ENCODE results near the gene FAM110D.

Gene FAM110D

DNA sequence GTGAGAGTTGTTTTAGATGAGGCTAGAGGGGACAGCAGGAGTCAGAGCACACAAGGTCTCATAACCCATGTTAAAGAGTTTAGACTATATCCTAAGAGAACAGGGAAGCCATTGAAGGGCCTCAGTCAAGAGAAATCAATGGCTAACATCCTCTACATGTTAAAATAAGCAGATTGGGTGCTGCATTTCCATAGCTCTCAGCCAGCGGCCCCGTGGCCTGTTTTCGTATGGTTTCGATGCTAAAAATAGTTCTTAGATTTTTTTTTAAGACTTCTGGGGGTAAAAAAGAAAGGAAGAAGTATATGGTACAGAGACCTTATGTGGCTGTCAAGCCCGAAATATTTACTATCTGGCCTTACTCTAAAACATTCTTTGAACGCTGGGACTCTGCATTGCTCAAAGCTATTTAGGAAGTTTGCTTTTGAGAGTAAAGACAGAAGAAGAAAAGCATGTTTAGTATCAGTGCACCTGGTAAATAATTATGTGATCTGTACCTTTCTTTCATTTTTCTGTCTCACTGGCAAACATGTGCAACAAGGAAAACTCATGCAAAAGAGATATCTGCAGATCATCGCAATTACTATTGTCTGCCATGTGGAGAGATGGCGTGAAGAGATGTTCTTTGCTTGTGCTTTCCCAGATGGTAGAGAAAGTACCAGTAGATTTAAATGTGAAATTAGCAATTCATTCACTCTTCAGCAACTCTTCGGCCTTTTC, 38.8 kb upstream of the FAM110D start:
- Histone ChIP-seq H2AFZ (ENCODE audit: low read length) (no peak overlapping the region), H3K9me3 (ENCODE audit: low read length) (no peaks in the 10 kb centered on the region), H3K9me2 (ENCODE audit: low read depth, low read length) (no peaks in the 10 kb centered on the region), H3K4me1 (ENCODE audit: insufficient read depth, low read length, severe bottlenecking) (peaks cover 16% of the 10 kb centered on the region), H3K27me3 (ENCODE audit: insufficient read depth, low read length) (no peaks in the 10 kb centered on the region), H3F3A (ENCODE audit: insufficient read depth, low read length) (no peaks in the 10 kb centered on the region), H3K4me3 (ENCODE audit: low read depth, low read length, poor library complexity, severe bottlenecking) (no peak overlapping the region), H3K27ac (ENCODE audit: low read depth, low read length, poor library complexity, severe bottlenecking) (peak overlapping the region; percentile 54), H3K36me3 (ENCODE audit: insufficient read depth, low read length) (peaks cover 57% of the 10 kb centered on the region), H3K4me2 (ENCODE audit: low read length) (peak overlapping the region; percentile 9; the same call in 1 of the 2 replicates), H3K9ac (ENCODE audit: low read length) (no peak overlapping the region), H3K79me2 (ENCODE audit: insufficient read depth, low read length) (no peaks in the 10 kb centered on the region), H4K20me1 (ENCODE audit: insufficient read depth, low read length) (no peaks in the 10 kb centered on the region)
- no peak for TF ChIP-seq EZH2 (IDR thresholded peaks at IDR 0.05; ENCODE audit: borderline replicate concordance, low read length)
- TF ChIP-seq, protein P1, sequence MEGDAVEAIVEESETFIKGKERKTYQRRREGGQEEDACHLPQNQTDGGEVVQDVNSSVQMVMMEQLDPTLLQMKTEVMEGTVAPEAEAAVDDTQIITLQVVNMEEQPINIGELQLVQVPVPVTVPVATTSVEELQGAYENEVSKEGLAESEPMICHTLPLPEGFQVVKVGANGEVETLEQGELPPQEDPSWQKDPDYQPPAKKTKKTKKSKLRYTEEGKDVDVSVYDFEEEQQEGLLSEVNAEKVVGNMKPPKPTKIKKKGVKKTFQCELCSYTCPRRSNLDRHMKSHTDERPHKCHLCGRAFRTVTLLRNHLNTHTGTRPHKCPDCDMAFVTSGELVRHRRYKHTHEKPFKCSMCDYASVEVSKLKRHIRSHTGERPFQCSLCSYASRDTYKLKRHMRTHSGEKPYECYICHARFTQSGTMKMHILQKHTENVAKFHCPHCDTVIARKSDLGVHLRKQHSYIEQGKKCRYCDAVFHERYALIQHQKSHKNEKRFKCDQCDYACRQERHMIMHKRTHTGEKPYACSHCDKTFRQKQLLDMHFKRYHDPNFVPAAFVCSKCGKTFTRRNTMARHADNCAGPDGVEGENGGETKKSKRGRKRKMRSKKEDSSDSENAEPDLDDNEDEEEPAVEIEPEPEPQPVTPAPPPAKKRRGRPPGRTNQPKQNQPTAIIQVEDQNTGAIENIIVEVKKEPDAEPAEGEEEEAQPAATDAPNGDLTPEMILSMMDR (IDR thresholded peaks at IDR 0.05; ENCODE audit: low read length), result no peak

DNA sequence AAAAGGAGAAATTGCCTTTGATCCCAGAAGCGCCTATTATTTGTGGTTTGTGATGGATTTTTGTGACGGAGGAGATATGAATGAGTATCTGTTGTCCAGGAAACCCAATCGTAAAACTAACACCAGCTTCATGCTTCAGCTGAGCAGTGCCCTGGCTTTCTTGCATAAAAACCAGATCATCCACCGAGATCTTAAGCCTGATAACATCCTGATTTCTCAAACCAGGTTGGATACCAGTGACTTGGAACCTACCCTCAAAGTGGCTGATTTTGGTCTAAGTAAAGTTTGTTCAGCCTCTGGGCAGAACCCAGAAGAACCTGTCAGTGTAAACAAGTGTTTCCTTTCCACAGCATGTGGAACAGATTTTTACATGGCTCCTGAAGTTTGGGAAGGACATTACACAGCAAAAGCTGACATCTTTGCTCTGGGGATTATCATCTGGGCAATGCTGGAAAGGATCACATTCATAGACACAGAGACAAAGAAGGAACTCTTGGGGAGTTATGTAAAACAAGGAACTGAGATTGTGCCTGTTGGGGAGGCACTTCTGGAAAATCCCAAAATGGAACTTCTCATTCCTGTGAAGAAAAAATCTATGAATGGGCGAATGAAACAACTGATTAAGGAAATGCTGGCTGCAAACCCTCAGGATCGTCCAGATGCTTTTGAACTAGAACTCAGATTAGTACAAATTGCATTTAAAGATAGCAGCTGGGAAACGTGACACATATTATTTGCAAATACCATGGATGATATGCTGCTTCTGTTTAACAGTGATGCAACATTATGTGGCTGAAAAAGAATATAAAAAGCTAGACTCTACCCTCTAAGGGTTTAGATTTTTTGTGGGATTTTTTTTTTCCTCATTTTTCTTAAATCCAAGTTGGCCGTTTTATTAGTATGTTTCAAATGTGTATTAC, 36.8 kb upstream of the FAM110D start:
- Histone ChIP-seq H3K4me2 (ENCODE audit: low read length) (no peak overlapping the region), H3K4me1 (ENCODE audit: insufficient read depth, low read length, severe bottlenecking) (peaks cover 34% of the 10 kb centered on the region), H3K79me2 (ENCODE audit: insufficient read depth, low read length) (no peaks in the 10 kb centered on the region)

More for the DNA sequence above, 36.8 kb upstream of the FAM110D start:
- Histone ChIP-seq H3F3A (ENCODE audit: insufficient read depth, low read length) (no peaks in the 10 kb centered on the region), H4K20me1 (ENCODE audit: insufficient read depth, low read length) (no peaks in the 10 kb centered on the region), H3K36me3 (ENCODE audit: insufficient read depth, low read length) (peaks cover 46% of the 10 kb centered on the region), H3K27me3 (ENCODE audit: insufficient read depth, low read length) (no peaks in the 10 kb centered on the region), H3K9me3 (ENCODE audit: low read length) (no peaks in the 10 kb centered on the region), H3K4me3 (ENCODE audit: low read depth, low read length, poor library complexity, severe bottlenecking) (no peak overlapping the region), H3K9me2 (ENCODE audit: low read depth, low read length) (no peaks in the 10 kb centered on the region), H2AFZ (ENCODE audit: low read length) (no peak overlapping the region), H3K9ac (ENCODE audit: low read length) (no peak overlapping the region), H3K27ac (ENCODE audit: low read depth, low read length, poor library complexity, severe bottlenecking) (no peak overlapping the region)
- TF ChIP-seq, protein P1 (IDR thresholded peaks at IDR 0.05; ENCODE audit: low read length), result no peak
- TF ChIP-seq EZH2 (IDR thresholded peaks at IDR 0.05; ENCODE audit: borderline replicate concordance, low read length), result no peak
